Right cardiac atrium (tissue), 5 donors: Measurements from ENCODE around the gene SNED1. TPM values are rescaled to one million over a fixed set of nuclear protein-coding genes. Genes with fewer than 3 reads are reported as not detected.

Source experiments
- ATAC-seq, 2 donors: fragments of 200-7000 bp; cut with Tn5 transposase; one replicate each; pipeline versions ENCODE4 v1.8.0 to v1.9.1; 2020; ENCODE audit warnings: moderate library complexity in 2 of 2, mild to moderate bottlenecking in 1 of 2
- DNase-seq, 3 donors: peaks; one replicate each; pipeline ENCODE4 v3.0.0-alpha.2; 2020
- H3K27ac ChIP-seq: one replicate; pipeline ENCODE4 v1.5.1; 2013; ENCODE audit warnings: mild to moderate bottlenecking, low read length, control low read depth, moderate library complexity
- H3K27me3 ChIP-seq: one replicate; pipeline ENCODE4 v1.6.1; 2013; ENCODE audit not compliant: control insufficient read depth, insufficient read depth
- H3K4me1 ChIP-seq: one replicate; pipeline ENCODE4 v1.6.1; 2013; ENCODE audit warnings: low read length; ENCODE audit not compliant: control insufficient read depth, insufficient read depth
- H3K4me3 ChIP-seq: one replicate; pipeline ENCODE4 v1.5.1; 2013; ENCODE audit warnings: low read length, control low read depth
- H3K9me3 ChIP-seq: one replicate; pipeline ENCODE4 v1.6.1; 2013; ENCODE audit warnings: low read length; ENCODE audit not compliant: control insufficient read depth
- WGBS: extraction: QIAGEN DNeasy Blood & Tissue Kit; methylation state at CpG from one replicate; pipeline ENCODE4 v1.1.7; 2013; 5-methylcytosine and 5-hydroxymethylcytosine counted together
- intact Hi-C, 4 donors: fragments of 100-400 bp; cut with DNase I; formaldehyde crosslinking; loops; one replicate each; pipeline versions ENCODE4 v1.11.0 to v1.14.0; 2022 to 2023
- polyA plus RNA-seq: library from polyadenylated mRNA; stranded (reverse); fragments of 200-250 nt; gene quantifications from one replicate; pipeline ENCODE4 v1.2.3, GENCODE V29; 2013
- total RNA-seq, 4 donors: library from RNA; stranded (reverse); fragmentation: NEBNext Ultra II Directional; extraction: Animal tissue kit (Norgen Biotek cat#: 25700); gene quantifications; one replicate each; pipeline ENCODE4 v1.2.1, GENCODE V29; 2021
- donor health status: healthy with polysubstance abuse.
- donor health status: DM: no; HTN: yes; CAD: no.
- donor health status: DM: no; HTN: no; CAD: no.
- donor health status: DM: no; HTN: yes; CAD: no; lungs with severe emphysema.
- donor health status: DM: yes; HTN: yes; CAD: no.

SNED1 gene
- total and polyA plus RNA-seq, 5 donors, result 6.7 to 19.2 (median 15.8) TPM

DNA sequence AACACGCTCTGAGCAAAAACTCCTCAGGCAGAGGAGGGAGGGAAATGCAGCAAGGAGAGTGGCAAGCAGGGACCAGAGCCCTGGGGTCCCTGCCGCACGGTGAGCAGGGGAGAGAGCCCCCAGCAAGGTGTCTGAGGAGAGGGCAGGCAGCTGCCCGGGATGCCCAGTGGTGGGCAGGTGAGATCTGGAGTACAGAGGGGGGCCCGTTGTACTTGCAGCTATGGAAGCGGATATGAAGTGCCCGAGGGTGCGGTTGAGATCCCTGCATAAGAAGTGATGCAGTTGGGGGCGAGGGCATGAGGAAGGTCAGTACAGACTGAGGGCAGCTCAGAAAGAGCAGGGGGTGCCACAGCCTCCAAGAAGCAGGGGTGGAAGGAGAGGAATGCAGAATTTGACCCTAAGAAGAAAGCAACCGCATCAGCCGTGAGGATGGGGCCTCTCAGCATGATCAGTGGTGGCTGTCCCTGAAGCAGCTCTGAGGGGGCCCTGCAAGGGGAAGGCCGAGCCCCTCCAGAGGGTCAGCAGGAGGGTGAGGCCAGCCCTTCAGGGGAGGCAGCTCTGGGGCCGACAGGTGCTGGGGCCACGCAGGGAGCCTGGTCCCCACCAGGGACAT lies 74.2 kb downstream of the SNED1 start:
- Histone ChIP-seq H3K27ac (no peak overlapping the region), H3K27me3 (no peaks in the 10 kb centered on the region), H3K4me1 (no peaks in the 10 kb centered on the region), H3K9me3 (no peaks in the 10 kb centered on the region), H3K4me3 (no peak overlapping the region)
- intact Hi-C loops, result no loop called here
- ATAC-seq (no peak), DNase-seq (no peak)
- 75% methylated on average over 14 of the region's 14 CpGs for WGBS

GRCh38 chr2:241073166-241074064 lies 75.0 kb downstream of the SNED1 start:
- no peak overlapping the region for H3K4me3 ChIP-seq
- H3K9me3 ChIP-seq, result no peaks in the 10 kb centered on the region
- intact Hi-C loops, result no loop called here
- no peak for DNase-seq
- no peaks in the 10 kb centered on the region for H3K27me3 ChIP-seq
- no peak for ATAC-seq
- 78% methylated on average over 25 of the region's 25 CpGs for WGBS
- no peak overlapping the region for H3K27ac ChIP-seq
- H3K4me1 ChIP-seq, result no peaks in the 10 kb centered on the region

DNA sequence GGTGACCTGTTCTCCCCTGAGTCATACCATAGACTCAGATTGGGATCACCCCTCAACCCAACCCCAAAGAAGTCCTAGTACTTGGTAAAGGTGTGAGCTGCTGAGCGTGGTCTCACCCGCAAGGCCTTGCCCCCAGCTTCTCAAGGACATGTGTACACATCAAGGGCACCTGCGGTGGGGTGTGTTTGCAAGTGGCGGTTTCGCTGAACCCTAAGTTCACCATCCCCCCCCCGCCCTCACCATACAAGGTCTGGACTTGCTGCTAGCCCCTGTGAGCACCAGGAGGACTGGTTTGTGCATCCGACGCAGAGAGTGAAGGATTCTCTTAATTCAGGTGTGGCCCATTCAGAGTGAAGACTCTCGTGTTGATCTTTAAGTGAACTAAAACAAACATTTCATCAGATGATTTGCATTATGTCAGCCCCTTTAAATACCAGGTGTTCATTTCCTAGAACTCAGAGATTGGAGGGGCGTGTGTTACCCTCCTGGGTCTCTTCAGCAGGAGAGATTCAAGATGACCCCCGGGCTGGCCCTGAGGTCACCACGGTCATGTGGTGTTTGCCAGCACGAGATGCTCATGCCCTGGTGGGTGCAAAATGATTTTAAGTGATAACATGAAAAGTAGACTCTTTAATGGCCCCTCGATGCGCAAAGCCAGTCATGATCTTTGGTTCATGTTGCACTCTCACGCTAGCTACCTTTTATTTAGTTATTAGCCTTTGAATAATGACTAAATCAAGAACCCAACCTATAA lies 75.8 kb downstream of the SNED1 start:
- H3K9me3 ChIP-seq, result no peaks in the 10 kb centered on the region
- no peak for ATAC-seq
- 91% methylated on average over 16 of the region's 16 CpGs for WGBS
- intact Hi-C loops, result no loop called here
- H3K27ac ChIP-seq, result no peak overlapping the region
- no peaks in the 10 kb centered on the region for H3K27me3 ChIP-seq
- DNase-seq, result no peak
- no peak overlapping the region for H3K4me3 ChIP-seq
- H3K4me1 ChIP-seq, result no peaks in the 10 kb centered on the region

GRCh38 chr2:241074901-241075540 lies 76.6 kb downstream of the SNED1 start:
- 93% methylated on average over 16 of the region's 16 CpGs for WGBS
- Histone ChIP-seq H3K27me3 (no peaks in the 10 kb centered on the region), H3K4me3 (no peak overlapping the region), H3K27ac (no peak overlapping the region), H3K4me1 (no peaks in the 10 kb centered on the region), H3K9me3 (no peaks in the 10 kb centered on the region)
- ATAC-seq (no peak), DNase-seq (no peak)
- intact Hi-C loops, result no loop called here

DNA sequence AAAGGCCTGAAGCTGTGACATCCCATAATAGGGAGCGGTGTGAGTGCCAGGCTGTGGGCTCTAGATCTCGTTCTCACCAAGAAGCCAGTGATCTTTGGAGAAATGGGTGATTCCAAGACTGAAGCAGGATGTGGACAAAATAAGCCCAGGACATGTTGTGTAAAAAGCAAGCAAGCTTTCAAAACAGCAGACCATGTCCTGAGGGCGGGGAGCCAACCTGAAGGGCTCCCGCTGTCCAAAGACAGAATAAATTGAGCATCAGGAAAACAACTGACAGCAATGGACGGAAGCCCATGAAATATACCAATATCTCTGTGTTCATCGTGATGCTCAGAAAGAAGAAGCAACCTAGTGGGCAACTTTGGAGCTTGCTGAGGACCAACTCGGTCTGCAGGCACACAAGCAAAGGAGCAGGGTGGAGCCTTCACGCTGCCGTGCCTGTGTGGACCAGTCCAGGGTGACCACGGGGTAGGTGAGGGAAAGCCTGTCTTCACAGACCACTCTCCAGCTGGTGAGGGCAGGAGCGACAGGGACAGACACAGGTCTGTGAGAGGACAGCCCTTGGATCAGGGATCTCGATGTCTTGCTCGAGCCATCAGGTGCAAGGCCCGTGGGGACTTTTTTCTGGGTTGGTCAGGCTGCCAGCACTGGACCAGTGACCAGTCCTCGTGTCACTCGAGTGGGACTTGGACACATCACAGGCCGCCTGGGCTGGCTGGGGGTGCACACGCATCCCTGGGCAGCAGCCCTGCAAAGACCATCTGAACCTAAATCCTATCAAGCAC lies 82.2 kb downstream of the SNED1 start:
- Histone ChIP-seq H3K27me3 (no peaks in the 10 kb centered on the region), H3K4me3 (no peak overlapping the region), H3K4me1 (no peaks in the 10 kb centered on the region), H3K27ac (no peak overlapping the region), H3K9me3 (no peaks in the 10 kb centered on the region)
- intact Hi-C loops, result no loop called here
- DNase-seq, result peak in 1 of 3 donors; percentile 49
- 79% methylated on average over 18 of the region's 18 CpGs for WGBS
- ATAC-seq, result peak; percentile 14 to 22

DNA sequence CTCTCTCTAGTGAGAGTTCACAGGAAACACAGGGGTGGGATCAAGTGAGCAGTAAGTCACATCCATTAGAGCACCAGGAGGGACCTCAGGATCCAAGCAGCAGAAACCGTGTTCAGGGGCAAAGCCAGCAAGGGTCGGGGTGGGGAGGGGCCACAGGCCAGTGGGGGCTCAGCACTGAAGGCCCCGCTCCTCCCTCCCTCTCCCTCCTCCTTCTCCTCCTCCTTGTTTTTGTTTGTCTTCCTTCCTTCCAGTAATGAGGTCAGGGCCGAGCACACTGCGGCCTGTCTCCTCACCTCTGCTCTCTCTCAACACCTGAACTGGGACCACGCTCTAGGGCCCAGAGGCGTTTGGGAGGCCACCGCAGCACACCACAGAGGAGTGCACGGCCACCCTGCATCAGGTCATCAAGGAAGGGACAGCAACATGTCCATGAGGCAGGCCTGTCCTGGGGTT lies 82.8 kb downstream of the SNED1 start:
- Histone ChIP-seq H3K27me3 (no peaks in the 10 kb centered on the region), H3K4me1 (no peaks in the 10 kb centered on the region), H3K27ac (no peak overlapping the region), H3K9me3 (no peaks in the 10 kb centered on the region), H3K4me3 (no peak overlapping the region)
- intact Hi-C loops, result no loop called here
- 45% methylated on average over 9 of the region's 9 CpGs for WGBS
- DNase-seq (no peak), ATAC-seq (peak; percentile 24 to 29)

- Histone ChIP-seq H3K27ac (no peak overlapping the region), H3K4me1 (no peaks in the 10 kb centered on the region), H3K4me3 (no peak overlapping the region), H3K9me3 (no peaks in the 10 kb centered on the region), H3K27me3 (no peaks in the 10 kb centered on the region)
- intact Hi-C loops, result no loop called here
- WGBS, result 66% methylated on average over 28 of the region's 28 CpGs
- ATAC-seq (peak; percentile 25 to 49), DNase-seq (peak in 1 of 3 donors; percentile 54)
These were observed 83.4 kb downstream of the SNED1 start for GRCh38 chr2:241081643-241082340.

- Histone ChIP-seq H3K4me3 (no peak overlapping the region), H3K27ac (no peak overlapping the region), H3K4me1 (no peaks in the 10 kb centered on the region), H3K9me3 (no peaks in the 10 kb centered on the region), H3K27me3 (no peaks in the 10 kb centered on the region)
- 77% methylated on average over 14 of the region's 14 CpGs for WGBS
- DNase-seq (no peak), ATAC-seq (peak in 1 of 2 donors; percentile 3)
- intact Hi-C loops, result no loop called here
These were observed 84.1 kb downstream of the SNED1 start for GRCh38 chr2:241082341-241083090.

- H3K9me3 ChIP-seq, result no peaks in the 10 kb centered on the region
- WGBS, result 78% methylated on average over 5 of the region's 5 CpGs
- no peak overlapping the region for H3K4me3 ChIP-seq
- intact Hi-C loops, result no loop called here
- ATAC-seq (no peak), DNase-seq (no peak)
- no peak overlapping the region for H3K27ac ChIP-seq
- no peaks in the 10 kb centered on the region for H3K4me1 ChIP-seq
- no peaks in the 10 kb centered on the region for H3K27me3 ChIP-seq
These were observed 84.6 kb downstream of the SNED1 start for GRCh38 chr2:241083091-241083415.
